Measurements from ENCODE around the gene ADCY3. TPM values are rescaled to one million over a fixed set of nuclear protein-coding genes. Genes with fewer than 3 reads are reported as not detected.

Gene ADCY3
- 42.3 and 48.9 TPM in 2 replicates for total RNA-seq

GRCh38 chr2:24920098-24920808 is at the start of gene ADCY3:
Gene ADCY3, minus strand, starts transcription at chr2:24920237. Its CDS starts 1,250 bp downstream, at chr2:24918987.

DNA sequence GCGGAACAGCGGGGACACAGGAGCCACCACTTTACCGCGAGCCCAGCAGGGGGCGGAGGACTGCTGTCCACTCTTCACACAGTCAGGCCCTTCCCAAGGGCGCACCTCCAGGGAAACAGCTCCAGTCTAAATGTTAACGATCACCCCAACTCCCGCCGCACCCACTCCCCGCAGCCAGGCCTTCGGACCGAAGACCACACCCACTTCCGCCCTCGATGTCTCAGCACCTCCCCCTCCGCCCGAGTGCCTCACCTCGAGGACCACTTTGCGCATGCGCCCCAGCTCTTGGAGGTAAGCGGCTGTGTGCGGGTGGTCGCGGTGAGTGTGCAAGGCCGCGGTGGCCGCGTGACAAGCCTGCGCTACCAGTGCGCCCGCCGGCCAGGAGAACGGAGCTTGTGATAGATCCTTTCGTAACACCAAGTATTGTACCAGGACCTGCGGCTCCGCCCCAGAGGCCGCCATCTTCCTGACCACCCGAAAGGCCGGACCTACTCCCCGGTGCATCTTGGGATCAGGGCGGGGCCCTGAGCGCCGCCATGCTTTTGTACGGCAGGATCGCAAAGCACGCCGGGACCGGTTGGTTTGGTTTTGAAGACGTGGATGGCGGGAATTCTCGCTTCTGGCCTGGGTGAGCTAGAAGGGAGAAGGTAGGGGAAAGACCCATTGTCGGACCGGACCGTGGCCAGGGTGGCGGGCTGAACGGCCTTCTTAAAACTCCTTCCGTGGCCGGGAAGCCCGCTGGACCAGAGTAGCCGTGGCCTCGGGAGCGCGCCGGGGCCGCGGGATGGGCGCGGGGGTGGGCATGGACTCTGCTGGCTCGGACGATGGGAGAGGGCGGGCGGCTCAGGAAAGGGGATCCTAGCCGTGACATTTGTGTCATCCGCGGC is 126.9 kb downstream of the ADCY3 start, which contains the start of the genes CENPO and PTRHD1:
Gene CENPO (plus strand): TSS at position 552 of the 887 bp plus-strand sequence. CDS start 495 bp downstream, outside the sequence.
Gene PTRHD1 (minus strand): TSS at position 518 of the 887 bp plus-strand sequence. CDS start 14 bp downstream, at position 504.

Small RNA genes lying within 50 kb of the gene (small RNA-seq; reads per million reads assigned to genes)
- gene AC013267.1 (0.08 reads per million), gene RF00016 (not detected)

Other genes starting within 250 kb of the ADCY3 start
- 16.6 and 28.3 TPM in 2 replicates for gene PTRHD1, start 126.8 kb downstream of the ADCY3 start, total RNA-seq
- 19.5 and 30.3 TPM in 2 replicates for gene CENPO, start 126.8 kb downstream of the ADCY3 start, total RNA-seq
- gene DNAJC27, start 51.7 kb upstream of the ADCY3 start, total RNA-seq, result 2.3 and 3.3 TPM in 2 replicates
- 0.37 and 0.39 TPM in 2 replicates for gene EFR3B, start 121.8 kb upstream of the ADCY3 start, total RNA-seq
- 0.73 and 0.98 TPM in 2 replicates for gene POMC, start 248.3 kb upstream of the ADCY3 start, total RNA-seq

All from subcutaneous preadipocyte (primary cell).